Superior temporal gyrus (tissue), 1 donor: ENCODE data around the gene TSEN54.
A peak's percentile ranks its signal among the peaks of the same experiment; 100 is the strongest.

Source experiments
- DNase-seq: peaks from one replicate; pipeline ENCODE4 v3.0.0-alpha.2; 2016; ENCODE audit errors: extremely low spot score

The TSEN54 gene

DNA sequence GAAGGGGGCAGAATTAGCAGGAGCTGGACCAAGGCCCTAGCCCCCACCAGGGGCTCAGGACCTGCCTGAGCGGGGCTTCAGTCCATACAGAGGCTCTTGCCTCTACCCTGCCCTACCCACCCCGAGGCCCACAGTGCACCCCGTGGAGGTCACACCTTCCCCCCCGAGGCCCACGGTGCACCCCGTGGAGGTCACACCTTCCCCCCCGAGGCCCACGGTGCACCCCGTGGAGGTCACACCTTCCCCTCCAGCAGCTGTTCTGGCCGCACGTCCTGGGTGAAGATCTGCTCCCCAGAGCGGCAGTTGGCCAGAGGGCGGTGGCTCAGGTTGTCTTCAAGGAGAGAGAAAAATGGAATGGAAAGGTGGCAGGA is 12.4 kb upstream of the TSEN54 start:
- DNase-seq: no peak

DNA sequence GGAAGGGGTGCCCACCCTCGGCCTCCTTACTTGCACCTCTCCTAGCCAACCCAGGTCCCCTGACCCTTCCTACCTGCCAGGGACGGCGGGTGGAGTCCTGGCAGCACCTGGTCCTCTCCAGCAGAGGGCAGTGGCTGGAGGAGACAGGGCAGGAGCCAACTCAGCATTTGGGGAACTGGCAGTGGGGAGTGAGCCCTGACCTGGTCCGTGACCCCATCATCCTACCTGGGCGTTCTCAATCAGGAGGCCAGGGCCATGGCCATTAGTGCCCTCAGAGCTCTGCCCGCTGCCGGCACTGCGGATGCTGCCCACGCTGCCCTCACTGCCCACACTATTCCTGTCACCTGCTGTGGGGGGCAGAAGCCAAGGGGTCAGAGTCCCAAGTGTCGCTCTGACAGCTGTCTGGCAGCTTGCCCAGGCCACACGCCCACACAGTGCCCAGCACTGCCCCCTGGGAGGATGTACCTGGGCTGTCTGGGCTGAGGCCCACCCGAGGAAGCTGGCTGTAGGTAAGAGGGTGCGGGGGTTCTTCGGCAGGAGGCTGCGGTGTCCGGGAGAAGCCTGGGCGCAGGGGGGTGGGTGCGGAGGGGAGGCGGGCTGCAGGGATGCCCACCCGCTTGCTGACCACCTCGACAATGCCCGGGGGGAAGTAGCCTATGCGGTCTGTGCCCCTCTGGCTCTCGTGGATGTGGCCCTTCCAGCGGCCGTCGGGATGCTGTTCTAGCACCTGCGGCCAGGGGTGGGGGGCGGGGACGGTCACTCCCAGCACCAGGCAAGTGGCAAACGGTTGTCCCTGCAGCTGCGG is 11.8 kb upstream of the TSEN54 start:
- DNase-seq: no peak

DNA sequence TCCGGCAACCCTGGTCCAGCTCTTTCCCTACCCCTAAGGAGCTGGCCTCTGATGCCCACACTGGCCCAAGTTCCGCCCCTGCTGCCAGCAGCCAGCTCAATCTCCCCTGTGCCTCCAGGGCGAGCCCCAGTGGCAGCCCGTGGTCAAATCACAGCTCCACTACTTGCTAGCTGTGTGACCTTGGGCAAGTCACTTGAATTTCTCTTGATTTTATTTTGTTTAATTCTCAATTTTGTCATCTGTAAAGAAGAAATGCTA is 11.2 kb upstream of the TSEN54 start:
- no peak for DNase-seq

DNA sequence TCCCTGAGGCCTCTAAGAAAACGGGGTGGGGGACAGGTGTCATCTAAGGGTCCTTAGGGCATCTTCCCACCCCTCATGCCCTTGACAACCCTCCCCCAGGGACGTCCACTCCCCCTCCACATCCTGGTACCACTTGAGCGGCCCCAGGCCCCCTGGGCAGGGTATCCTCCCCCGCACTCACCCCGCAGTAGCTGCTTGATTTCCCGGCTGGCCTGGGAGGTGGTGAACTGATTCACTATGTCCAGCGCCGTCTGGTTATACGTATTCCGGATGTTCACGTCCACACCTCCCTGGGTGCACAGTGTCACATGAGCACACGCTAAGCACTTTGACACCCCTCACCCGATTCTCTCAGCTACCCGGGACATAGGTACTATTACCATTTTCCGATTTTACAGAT is 10.7 kb upstream of the TSEN54 start:
- DNase-seq: no peak

DNA sequence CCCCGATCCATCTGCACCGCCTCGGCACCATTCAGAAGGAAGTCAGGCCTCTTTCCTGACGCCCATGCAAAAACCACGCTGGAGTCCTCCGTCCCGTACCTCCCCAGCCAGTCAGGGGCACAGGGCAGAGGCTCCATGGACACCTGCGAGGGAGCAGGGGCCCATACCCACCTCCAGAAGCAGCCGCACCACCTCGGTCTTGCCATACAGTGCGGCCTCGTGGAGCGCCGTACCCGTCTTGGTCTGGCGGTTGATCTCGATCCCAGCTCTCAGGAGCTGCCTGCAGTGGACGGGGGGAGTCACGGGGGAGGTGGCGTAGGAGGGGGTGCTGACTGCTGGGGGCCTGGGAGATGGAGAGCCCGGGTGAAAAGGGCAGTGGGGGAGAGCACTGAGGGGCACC is 10.2 kb upstream of the TSEN54 start:
- no peak for DNase-seq

DNA sequence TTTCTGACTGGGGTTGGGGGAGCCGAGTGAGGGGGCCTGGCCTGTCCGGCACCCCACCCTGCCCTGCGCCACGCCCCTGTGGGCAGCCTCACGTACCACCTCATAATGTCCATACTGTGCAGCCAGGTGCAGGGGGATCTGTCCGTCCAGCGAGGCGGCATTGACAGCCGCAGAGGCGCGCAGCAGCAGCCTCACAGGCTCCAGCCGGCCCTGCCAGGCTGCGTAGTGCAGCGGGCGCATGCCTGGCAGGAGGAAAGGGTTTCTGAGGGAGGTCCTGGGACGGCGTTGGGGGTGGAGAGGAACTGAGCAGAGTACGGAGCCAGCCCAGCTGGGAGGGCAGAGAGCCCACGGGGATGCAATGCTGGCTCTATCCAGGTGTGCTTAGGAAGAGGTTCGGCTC is 9.4 kb upstream of the TSEN54 start:
- no peak for DNase-seq

DNA sequence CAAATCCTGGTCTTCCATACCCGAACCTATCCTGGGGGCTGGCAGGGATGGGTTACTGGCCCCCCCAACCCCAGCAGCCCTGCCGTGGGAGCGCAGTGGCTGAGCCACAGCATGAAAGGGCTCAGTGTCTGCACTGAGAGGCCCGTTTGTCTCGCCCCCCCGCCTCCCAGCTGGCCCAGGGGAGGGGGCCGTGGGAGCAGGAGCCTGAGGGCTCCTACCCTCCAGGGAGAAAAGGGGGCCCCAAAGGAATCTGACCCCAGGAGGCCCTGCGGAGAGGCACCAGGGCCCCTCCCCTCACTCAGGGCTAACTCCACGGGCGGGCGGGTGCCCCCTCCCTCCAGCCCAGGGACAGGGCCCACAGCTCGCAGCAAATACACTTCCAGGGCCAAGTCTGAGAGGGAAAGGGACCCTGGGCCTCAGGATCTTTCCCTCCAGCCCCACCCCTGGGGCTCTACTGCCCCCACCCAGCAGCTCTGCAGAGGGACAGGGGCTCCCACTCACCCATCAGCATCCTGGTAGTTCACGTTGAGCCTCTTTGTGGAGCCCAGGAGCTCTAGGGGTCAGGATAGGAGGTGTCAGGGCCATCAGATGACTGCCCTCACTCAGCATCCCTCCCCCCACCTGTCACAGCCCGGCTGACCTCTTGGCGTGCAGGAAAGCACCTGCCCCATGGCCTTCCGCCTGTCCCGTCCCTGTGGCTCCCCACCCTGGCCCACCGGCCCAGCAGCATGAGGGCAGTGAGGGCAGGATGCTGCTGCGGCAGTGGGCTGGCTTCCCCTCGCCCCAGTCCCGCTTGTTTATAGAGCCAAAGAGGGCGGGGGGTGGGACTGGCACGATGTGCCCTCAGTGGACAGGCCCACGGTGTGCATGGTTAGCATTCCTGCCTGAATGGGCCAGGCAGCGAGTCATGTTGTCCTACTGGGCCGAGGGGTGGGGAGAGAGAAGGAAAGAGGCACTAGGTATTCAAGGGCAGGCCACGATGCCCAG is 8.3 kb upstream of the TSEN54 start:
- peak; percentile 88 for DNase-seq

DNA sequence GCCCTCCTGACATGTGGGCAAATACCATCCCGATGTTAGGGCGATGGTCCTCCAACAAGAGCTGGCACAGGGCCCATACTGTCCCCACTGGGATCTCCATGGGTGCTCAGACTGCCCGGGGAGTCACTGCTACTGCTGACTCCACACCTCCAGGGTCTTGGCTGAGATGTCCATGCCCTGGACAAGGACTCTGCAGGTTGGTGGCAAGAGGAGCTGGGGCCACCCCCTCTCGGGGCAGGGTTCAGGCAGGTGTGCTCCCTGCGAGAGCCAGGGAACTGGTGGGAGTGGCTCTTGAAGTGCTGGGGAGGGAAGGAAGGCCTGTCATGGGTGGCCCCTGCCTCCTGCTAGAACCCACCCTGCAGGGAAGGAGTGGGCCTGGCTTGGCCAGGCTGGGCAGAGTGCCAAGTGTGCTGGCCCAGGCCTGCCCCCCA is 7.4 kb upstream of the TSEN54 start:
- DNase-seq: peak; percentile 49

DNA sequence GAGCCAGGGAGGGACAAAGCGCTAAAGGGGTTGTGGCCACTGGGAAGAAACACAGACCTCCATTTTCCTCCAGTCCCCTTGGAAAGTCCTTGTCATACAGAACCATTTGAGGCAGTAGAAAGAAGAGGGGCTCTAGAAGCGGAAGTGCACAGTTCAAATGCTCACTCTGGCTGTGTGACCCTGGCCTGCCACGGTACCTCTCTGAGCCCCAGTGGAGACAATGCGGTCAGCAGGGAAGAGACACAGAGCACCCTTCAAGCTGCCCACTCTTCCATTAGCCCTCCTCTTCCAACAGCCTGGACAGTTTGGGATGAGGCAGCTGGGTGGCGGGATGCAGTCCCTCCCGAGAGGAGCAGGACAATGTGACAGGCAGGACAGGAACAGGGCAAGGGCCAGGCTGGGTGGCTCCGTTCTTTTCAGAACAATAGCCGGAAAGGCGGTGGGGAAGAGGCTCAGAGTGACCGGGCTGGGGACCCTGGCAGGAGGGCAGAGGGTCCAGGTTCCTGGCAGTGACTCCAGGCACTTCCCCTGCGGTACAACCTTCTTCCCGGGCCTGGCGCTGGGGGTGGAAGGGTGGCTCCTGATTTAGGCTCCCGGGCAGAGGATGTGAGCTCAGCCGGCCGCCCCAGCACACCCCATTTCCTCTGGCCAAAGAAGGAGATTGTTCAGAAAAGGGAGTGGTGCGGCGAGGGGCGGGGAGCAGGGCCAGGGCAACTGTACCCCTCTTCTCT is 6.6 kb upstream of the TSEN54 start:
- no peak for DNase-seq

DNA sequence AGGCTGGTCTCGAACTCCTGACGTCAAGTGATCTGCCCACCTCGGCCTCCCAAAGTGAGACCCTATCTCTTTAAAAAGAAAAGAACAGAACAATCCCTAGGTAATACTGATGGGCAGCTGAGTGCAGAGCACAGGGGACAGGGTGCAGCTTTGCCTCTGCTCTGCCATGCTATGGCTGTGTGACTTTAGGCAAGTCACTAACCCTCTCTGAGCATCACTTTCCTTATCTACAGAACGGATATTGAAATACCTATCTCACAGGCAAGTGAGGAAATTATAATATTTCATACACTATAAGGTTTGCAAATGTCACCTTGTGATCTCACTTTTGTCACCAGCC is 5.1 kb upstream of the TSEN54 start:
- DNase-seq: no peak

DNA sequence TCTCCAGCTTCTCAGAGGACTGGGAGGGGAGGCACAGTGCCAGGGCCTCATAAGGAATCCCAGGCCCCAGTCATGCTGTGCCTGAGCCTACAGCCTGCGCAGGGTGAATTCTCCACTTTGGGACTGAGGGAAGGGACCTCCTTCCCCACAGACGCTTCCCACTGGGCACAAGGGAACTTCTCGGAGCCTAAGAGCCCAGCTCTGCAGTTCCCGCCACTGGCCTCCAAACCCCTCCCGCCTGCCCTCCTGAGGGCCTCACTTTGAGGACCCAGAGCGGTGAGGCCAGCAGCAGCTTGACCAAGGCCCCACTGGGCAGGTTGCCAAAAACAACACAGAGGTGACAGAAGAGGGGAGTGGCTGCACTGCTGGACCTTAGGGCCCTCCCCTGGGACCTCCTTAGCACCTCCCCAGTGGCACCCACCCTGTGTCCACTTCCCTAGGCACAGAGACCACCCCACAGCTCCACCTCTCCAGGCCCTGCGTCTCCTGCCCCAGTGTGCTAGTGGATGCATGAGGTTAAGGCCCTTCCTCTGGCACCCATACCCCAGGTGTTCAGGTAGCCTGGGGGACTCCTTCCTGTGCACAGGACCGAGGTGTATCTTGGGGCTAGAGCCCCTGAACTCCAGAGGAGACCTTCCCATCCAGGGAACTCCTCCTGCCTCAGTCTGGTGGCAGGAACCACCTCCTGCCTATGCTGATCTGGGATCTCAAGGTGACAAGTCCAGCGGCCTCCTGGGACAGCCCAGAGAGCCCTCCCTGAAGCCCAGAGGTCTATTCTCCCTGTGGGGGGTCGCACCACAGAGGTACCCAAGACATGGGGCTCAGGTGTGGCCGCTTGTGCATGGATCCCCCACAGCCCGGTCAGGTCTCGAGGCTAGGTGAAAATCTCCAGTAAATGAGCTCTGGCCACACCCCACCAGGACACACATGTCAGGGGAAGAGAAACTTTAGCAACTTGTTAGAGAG is 4.4 kb upstream of the TSEN54 start:
- no peak for DNase-seq

DNA sequence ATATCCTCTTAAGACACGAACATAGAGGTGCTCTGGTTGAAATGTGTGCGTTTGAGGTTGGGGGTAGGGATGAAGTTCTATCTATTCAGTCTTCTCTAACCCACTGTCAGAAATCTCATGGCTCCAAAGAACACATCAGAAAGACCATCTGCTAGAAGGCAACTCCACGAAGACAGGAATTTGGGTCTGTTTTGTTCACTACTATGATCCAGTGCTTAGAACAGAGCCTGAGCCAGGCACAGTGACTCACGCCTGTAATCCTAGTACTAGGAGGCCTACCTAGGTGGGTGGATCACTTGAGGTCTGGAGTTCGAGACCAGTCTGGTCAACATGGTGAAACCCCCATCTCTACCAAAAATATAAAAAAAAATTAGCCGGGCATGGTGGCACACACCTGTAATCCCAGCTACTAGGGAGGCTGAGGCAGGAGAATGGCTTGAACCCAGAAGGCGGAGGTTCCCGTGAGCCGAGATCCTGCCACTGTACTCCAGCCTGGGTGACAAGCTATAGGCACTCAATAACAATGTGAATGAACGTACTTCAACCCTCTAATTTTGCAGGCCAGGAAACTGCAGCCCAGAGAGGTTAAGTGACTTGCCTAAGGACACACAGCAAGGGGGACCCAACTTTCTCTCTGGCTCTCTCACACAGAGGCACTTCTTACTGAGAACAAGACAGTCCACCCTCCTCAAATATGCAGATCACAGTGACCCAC is 3.2 kb upstream of the TSEN54 start:
- DNase-seq: no peak

DNA sequence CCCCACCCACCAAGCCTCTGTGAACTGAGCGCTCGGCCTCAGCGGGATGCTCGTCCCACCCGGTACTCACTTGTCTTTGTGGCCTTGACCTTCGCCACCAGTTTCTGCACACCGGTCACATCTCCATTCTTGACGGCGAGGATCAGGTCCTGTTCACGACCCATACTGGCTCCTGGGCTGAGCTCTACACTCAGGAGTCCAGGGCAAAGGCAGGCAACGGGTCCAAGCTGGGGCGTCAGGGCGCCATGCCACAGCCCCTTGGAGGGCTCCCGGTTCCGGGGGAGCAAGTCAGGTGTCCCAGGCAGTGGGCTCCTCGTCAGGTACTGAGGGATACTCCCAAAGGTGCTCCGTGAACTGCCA is 2.7 kb upstream of the TSEN54 start:
- no peak for DNase-seq

DNA sequence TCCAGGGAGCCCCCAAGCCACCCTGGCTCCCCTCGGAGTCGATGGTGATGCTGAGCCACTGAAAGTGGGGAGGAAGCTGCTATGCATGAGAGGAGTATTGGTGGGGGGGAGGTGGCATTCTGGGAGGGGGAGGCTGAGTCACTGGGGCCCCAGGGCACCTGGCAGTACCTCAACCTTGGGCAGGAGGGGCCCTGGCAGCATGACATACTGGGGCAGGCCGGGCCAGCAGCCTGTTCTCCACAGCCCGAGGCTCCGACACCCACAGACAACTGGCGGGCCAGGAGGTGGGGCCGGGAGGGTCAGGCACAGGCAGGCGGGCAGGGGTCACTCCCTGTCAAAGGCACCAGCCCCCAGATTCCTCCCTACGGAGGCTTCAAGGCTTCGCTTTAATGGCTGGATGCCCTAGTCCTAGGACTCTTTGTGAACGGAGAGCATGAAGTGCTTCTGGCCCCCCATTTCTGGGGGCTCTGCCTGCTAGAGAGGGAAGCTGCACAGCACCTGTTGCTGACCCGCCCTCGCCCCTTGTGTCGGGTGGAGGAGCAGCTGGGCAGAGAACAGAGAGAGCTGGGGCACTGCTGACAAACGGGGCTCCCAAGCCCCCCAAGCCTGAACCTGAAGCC is 1.9 kb upstream of the TSEN54 start:
- no peak for DNase-seq

DNA sequence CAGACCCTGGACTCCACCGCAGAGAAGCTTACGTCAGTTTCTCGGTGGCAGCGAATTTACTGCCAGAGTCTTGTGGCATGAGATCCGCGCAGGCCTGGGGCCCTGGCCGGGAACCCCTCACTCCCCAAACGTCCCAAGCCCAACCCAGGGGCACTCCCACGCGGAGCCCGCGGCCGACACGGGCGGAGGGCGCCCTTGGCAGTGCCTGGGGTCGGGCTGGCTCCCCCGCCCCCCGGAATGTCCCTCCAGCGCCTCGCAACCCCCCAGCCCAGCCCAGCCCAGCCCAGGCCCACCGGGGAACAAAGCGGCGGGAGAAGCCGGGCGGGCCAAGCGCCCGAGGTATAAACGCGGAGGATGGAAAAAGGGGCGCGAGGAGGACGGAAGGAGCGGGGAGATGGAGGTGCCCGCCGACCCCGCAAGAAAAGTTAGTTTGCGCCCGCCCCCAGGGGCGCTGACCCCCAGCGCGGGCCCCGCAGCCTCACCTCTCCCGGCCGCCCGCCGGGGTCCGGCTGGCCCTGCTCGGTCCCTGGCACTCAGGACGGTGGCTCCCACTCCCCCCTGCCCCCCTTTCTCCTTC is 1.3 kb upstream of the TSEN54 start:
- DNase-seq: no peak

DNA sequence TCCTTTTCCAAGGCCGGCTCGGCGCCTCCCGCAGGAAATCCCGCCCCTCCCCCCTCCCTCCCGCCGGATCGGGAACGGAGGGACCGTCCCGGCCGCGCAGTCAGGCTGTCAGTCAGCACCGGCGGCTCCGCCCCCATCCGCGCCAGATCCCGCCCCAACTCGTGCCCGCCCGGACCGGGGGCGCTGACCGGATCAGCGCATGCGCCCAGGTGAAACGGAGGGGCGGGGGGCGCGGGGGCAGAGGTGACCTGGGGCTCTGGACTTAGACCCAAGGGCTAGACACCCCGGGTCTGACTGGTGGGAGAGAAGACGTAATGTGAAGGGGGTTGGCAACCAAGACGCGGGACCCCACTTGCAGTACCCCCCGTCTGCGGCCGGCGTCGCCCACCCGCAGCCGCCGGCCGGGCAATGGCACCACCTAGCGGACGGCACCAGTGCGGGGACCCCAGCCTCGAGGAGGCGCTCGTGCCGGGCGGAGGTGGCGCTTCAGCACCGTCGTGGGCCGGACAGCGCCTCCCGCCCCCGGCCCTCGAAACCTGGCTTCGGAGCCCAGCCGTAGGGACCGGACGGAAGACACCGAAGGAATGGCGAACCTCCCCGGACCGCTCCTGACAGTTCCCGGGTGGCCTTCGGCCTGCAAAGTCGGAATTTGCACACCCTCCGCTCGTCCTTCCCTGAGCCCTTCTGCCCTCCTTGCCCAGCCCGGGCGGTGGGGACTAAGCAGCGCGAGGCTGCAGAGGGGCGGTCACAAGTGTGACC is 653 bp upstream of the TSEN54 start, which contains the start of gene CASKIN2:
Gene CASKIN2 (minus strand): TSS at position 42 of the 759 bp plus-strand sequence. CDS start 1,733 bp downstream, outside the sequence.
- DNase-seq: peak; percentile 88

DNA sequence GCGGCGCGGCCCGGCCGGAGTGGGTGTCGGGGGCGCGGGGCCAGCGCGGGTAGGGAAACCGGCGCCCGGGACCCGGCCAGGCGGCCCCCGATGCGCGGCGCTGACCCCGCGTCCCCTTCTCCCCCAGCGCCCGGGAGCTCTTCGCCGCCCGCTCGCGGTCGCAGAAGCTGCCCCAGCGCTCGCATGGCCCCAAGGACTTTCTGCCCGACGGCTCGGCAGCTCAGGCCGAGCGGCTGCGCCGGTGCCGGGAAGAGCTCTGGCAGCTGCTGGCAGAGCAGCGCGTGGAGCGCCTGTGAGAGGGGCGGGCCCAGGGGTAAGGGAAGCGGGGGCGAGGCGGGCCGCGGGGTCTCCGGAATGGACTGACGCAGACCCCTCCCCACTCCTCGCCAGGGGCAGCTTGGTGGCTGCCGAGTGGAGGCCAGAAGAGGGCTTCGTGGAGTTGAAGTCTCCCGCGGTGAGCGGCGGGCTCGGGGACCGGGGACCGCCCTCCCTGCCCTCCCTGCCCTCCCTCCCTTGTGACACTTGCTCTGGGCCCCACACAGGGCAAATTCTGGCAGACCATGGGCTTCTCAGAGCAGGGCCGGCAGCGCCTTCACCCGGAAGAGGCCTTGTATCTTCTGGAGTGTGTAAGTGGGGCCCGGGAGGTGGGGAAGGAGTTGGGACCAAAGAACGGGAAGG is 430 bp downstream of the TSEN54 start:
- DNase-seq: no peak

DNA sequence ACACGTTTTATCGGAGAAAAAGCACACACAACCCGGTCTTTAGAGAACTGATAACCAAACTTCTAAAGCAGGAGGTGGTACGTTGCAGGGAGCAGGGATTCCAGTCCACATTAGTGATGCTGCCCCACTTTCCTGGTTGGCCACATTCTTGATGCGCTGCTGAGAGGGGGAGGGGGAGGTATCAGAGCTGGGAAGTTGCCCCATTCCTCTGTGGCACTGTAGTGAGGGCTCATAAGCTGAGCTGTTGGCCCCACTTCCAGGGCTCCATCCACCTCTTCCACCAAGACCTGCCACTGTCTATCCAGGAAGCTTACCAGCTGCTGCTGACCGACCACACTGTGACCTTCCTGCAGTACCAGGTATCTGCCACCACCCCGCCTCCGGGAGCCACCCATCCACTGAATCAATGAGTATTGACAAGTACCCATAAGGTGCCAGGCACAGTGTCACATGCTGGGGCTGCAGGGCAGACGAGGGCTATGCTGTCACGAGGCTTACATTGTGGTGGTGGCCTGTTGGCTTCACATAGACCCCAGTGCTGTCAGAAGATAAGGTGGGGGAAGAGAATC is 1.1 kb downstream of the TSEN54 start:
- DNase-seq: no peak
